K562 (cell line): ENCODE data around the gene WIF1. TPM values are rescaled to one million over a fixed set of nuclear protein-coding genes. Genes with fewer than 3 reads are reported as not detected.

Experiments used
- polyA plus RNA-seq, 8 experiments: library from polyadenylated mRNA; depleted of rRNA in 4 of 8; stranded (reverse) in 5 of 8; unstranded in 3 of 8; fragments of >200 nt; fragmentation: Nextera tagmentation in 2 of 8; fragmentation: Illumina TruSeq in 1 of 8; extraction: Ambion mirVana in 2 of 8; extraction: Trizol in 1 of 8; gene quantifications; 2 replicates each; pipeline versions ENCODE4 v1.2.1 to v1.2.3, GENCODE V29; 2011 to 2014; ENCODE audit warnings: inconsistent platforms in 1 of 8, missing spikeins in 1 of 8
- small RNA-seq: library from RNA; depleted of rRNA; stranded (forward); fragments of <200 nt; gene quantifications from one replicate; pipeline ENCODE3, GENCODE V24; 2014
- total RNA-seq, 7 experiments: library from RNA; depleted of rRNA in 6 of 7; stranded (reverse); fragments of >200 nt in 6 of 7; fragmentation: Illumina TruSeq in 2 of 7; extraction: Trizol in 2 of 7; gene quantifications; 2 replicates each; pipeline versions ENCODE4 v1.2.1 to v1.2.3, GENCODE V29; 2011 to 2021; ENCODE audit warnings: low replicate concordance in 1 of 7

WIF1 gene
- total and polyA plus RNA-seq, 9 of the 15 experiments (the other 6 are each of a cell fraction or from before 2014, with no cell fraction given) = not detected

Small RNA genes lying within 50 kb of the gene (small RNA-seq; reads per million reads assigned to genes)
- not detected for gene RNU6-166P

Other genes starting within 250 kb of the WIF1 start
- gene LEMD3, start 48.3 kb upstream of the WIF1 start, total RNA-seq (2014; rRNA removed) = 37.4 and 44.2 TPM in 2 replicates
- 17.2 and 18.6 TPM in 2 replicates for gene LEMD3, start 48.3 kb upstream of the WIF1 start, total RNA-seq (2014; rRNA removed; fragmentation: Illumina TruSeq; extraction: Trizol)
- 21.3 and 22.1 TPM in 2 replicates for gene LEMD3, start 48.3 kb upstream of the WIF1 start, total RNA-seq (2015; rRNA removed; fragmentation: Illumina TruSeq; extraction: Trizol)
- gene LEMD3, start 48.3 kb upstream of the WIF1 start, total RNA-seq (2021) = 26.4 and 28.2 TPM in 2 replicates
- 17.4 and 18.3 TPM in 2 replicates for gene LEMD3, start 48.3 kb upstream of the WIF1 start, polyA plus RNA-seq (2011; rRNA removed)
- gene LEMD3, start 48.3 kb upstream of the WIF1 start, polyA plus RNA-seq (2014; fragmentation: Illumina TruSeq; extraction: Trizol) = 15.0 and 16.6 TPM in 2 replicates
- gene LEMD3, start 48.3 kb upstream of the WIF1 start, polyA plus RNA-seq (2014; fragmentation: Nextera tagmentation; extraction: Ambion mirVana) = 1 to 10 TPM; 6.8 to 7.5 TPM
- gene LEMD3, start 48.3 kb upstream of the WIF1 start, polyA plus RNA-seq (2014; rRNA removed) = 13.1 and 15.4 TPM in 2 replicates
- not detected in 2 replicates for gene MSRB3, start 157.4 kb upstream of the WIF1 start, total RNA-seq (2014; rRNA removed)
- gene MSRB3, start 157.4 kb upstream of the WIF1 start, total RNA-seq (2014; rRNA removed; fragmentation: Illumina TruSeq; extraction: Trizol) = not detected in 2 replicates
- gene MSRB3, start 157.4 kb upstream of the WIF1 start, total RNA-seq (2015; rRNA removed; fragmentation: Illumina TruSeq; extraction: Trizol) = not detected in 2 replicates
- gene MSRB3, start 157.4 kb upstream of the WIF1 start, total RNA-seq (2021) = 0.04 and 0.38 TPM in 2 replicates
- not detected in 2 replicates for gene MSRB3, start 157.4 kb upstream of the WIF1 start, polyA plus RNA-seq (2011; rRNA removed)
- gene MSRB3, start 157.4 kb upstream of the WIF1 start, polyA plus RNA-seq (2014; fragmentation: Illumina TruSeq; extraction: Trizol) = not detected in 2 replicates
- gene MSRB3, start 157.4 kb upstream of the WIF1 start, polyA plus RNA-seq (2014; fragmentation: Nextera tagmentation; extraction: Ambion mirVana) = not detected
- gene MSRB3, start 157.4 kb upstream of the WIF1 start, polyA plus RNA-seq (2014; rRNA removed) = not detected in 2 replicates